ENCODE data around the gene GJB2. TPM values are rescaled to one million over a fixed set of nuclear protein-coding genes. Genes with fewer than 3 reads are reported as not detected.

GJB2 gene
- total and polyA plus RNA-seq, 10 of the 15 experiments (the other 5 are each of a cell fraction or from before 2014, with no cell fraction given): 0.07 to 0.59 (median 0.31) TPM; not detected in 1

DNA sequence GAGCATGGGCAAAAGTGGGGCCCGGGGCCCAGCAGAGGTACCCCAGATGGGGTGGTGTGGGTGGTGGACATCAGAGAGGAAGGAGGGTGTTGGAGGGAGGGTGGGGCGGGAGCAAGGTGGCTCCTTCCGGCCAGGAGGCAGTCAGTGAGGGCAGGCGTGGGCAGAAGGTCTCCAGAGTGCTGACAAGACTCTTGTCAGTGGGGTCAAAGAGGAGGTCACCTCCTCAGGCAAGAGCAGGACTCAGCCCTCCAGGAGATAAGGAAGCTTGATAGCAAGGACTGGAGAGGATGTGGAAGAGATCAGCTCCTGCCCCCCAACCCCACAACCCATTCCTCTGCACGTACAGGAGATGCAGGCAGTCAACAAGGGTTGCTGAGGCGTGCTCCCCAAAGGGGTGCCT is 41.7 kb downstream of the GJB2 start:
- POLR2A ChIA-PET: no interaction called here
- SMC1A ChIA-PET (ENCODE audit: uncharacterized antibody, unreplicated experiment): no interaction called here
- 15% methylated on average over 3 of the region's 6 CpGs for WGBS (ENCODE audit: insufficient coverage, insufficient replicate concordance, low lambda C conversion rate, missing lambda C conversion rate)
- Histone ChIP-seq H3K27ac (ENCODE audit: control insufficient read depth, insufficient read depth) (no peak overlapping the region), H4K20me1 (ENCODE audit: control insufficient read depth, insufficient read depth) (no peaks in the 10 kb centered on the region), H3K4me3 (no peak overlapping the region), H3K27me3 (replicated peaks in 1 of 2; ENCODE audit: control insufficient read depth in 2 of 2, insufficient read depth in 2 of 2, low read length in 1 of 2) (no peaks in the 10 kb centered on the region), H3K9ac (ENCODE audit: control insufficient read depth, insufficient read depth, low read length) (no peak overlapping the region), H3K4me1 (ENCODE audit: control insufficient read depth, insufficient read depth, low read length) (no peaks in the 10 kb centered on the region), H2AFZ (ENCODE audit: control insufficient read depth, low read depth, low read length) (no peak overlapping the region), H3K9me3 (replicated peaks; ENCODE audit: control insufficient read depth, insufficient read depth, low read length) (no peaks in the 10 kb centered on the region), H3K4me2 (ENCODE audit: control insufficient read depth, insufficient read depth) (no peak overlapping the region), H3K79me2 (ENCODE audit: control insufficient read depth, insufficient read depth, low read length) (no peaks in the 10 kb centered on the region), H3K36me3 (ENCODE audit: control insufficient read depth in 2 of 2, insufficient read depth in 2 of 2, low read length in 1 of 2) (no peaks in the 10 kb centered on the region)
- TF ChIP-seq, protein P1, sequence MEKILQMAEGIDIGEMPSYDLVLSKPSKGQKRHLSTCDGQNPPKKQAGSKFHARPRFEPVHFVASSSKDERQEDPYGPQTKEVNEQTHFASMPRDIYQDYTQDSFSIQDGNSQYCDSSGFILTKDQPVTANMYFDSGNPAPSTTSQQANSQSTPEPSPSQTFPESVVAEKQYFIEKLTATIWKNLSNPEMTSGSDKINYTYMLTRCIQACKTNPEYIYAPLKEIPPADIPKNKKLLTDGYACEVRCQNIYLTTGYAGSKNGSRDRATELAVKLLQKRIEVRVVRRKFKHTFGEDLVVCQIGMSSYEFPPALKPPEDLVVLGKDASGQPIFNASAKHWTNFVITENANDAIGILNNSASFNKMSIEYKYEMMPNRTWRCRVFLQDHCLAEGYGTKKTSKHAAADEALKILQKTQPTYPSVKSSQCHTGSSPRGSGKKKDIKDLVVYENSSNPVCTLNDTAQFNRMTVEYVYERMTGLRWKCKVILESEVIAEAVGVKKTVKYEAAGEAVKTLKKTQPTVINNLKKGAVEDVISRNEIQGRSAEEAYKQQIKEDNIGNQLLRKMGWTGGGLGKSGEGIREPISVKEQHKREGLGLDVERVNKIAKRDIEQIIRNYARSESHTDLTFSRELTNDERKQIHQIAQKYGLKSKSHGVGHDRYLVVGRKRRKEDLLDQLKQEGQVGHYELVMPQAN (conservative IDR thresholded peaks at IDR 0.05): no peak
- TF ChIP-seq HDAC6 (IDR thresholded peaks at IDR 0.05; ENCODE audit: unreplicated experiment): no peak
- TF ChIP-seq HDGF (IDR thresholded peaks at IDR 0.05): no peak
- no peak for TF ChIP-seq MEF2B (IDR thresholded peaks at IDR 0.05; ENCODE audit: partially characterized antibody, poor library complexity, severe bottlenecking)
- TF ChIP-seq IRF4 (IDR thresholded peaks at IDR 0.05; ENCODE audit: low read depth, low read length): no peak
- no peak for TF ChIP-seq ZZZ3 (IDR thresholded peaks at IDR 0.05; ENCODE audit: control insufficient read depth, insufficient read length, low read depth)
- TF ChIP-seq, protein P2, sequence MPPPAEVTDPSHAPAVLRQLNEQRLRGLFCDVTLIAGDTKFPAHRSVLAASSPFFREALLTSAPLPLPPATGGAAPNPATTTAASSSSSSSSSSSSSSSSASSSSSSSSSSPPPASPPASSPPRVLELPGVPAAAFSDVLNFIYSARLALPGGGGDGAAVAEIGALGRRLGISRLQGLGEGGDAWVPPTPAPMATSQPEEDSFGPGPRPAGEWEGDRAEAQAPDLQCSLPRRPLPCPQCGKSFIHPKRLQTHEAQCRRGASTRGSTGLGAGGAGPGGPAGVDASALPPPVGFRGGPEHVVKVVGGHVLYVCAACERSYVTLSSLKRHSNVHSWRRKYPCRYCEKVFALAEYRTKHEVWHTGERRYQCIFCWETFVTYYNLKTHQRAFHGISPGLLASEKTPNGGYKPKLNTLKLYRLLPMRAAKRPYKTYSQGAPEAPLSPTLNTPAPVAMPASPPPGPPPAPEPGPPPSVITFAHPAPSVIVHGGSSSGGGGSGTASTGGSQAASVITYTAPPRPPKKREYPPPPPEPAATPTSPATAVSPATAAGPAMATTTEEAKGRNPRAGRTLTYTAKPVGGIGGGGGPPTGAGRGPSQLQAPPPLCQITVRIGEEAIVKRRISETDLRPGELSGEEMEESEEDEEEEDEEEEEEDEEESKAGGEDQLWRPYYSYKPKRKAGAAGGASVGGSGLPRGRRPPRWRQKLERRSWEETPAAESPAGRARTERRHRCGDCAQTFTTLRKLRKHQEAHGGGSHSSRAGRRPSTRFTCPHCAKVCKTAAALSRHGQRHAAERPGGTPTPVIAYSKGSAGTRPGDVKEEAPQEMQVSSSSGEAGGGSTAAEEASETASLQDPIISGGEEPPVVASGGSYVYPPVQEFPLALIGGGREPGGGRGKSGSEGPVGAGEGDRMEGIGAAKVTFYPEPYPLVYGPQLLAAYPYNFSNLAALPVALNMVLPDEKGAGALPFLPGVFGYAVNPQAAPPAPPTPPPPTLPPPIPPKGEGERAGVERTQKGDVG (CRISPR knock-in tag; IDR thresholded peaks at IDR 0.05): no peak
- no peak for TF ChIP-seq IKZF1 (conservative IDR thresholded peaks at IDR 0.05)
- TF ChIP-seq CREB1 (IDR thresholded peaks at IDR 0.05; ENCODE audit: low read depth): no peak
- no peak for TF ChIP-seq BCL11A (IDR thresholded peaks at IDR 0.05; ENCODE audit: low read depth, low read length)
- TF ChIP-seq HCFC1 (IDR thresholded peaks at IDR 0.05; ENCODE audit: low read length): no peak
- no peak for TF ChIP-seq ZNF274 (IDR thresholded peaks at IDR 0.05; ENCODE audit: insufficient read depth, insufficient read length)
- TF ChIP-seq NFXL1 (IDR thresholded peaks at IDR 0.05; ENCODE audit: borderline replicate concordance): no peak
- TF ChIP-seq SREBF2 (IDR thresholded peaks at IDR 0.05; ENCODE audit: low read length): no peak
- TF ChIP-seq, protein P3, sequence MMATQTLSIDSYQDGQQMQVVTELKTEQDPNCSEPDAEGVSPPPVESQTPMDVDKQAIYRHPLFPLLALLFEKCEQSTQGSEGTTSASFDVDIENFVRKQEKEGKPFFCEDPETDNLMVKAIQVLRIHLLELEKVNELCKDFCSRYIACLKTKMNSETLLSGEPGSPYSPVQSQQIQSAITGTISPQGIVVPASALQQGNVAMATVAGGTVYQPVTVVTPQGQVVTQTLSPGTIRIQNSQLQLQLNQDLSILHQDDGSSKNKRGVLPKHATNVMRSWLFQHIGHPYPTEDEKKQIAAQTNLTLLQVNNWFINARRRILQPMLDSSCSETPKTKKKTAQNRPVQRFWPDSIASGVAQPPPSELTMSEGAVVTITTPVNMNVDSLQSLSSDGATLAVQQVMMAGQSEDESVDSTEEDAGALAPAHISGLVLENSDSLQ (IDR thresholded peaks at IDR 0.05): no peak
- TF ChIP-seq KLF5 (IDR thresholded peaks at IDR 0.05; ENCODE audit: partially characterized antibody): no peak
- no peak for TF ChIP-seq STAT1 (conservative IDR thresholded peaks at IDR 0.05)
- TF ChIP-seq SMAD5 (IDR thresholded peaks at IDR 0.05; ENCODE audit: low read depth): no peak
- no peak for TF ChIP-seq SP1 (IDR thresholded peaks at IDR 0.05; ENCODE audit: low read depth, low read length)
- no peak for TF ChIP-seq GATAD2B (conservative IDR thresholded peaks at IDR 0.05; ENCODE audit: low read depth)
- FAIRE-seq (no peak), DNase-seq (ENCODE audit: low read depth, low spot score) (no peak), ATAC-seq (no peak)
- CTCF ChIA-PET: no interaction called here
- in situ Hi-C loops (cut with MboI): no loop called here
- intact Hi-C loops (cut with micrococcal nuclease; ENCODE audit: unreplicated experiment): no loop called here
- RAD21 ChIA-PET (ENCODE audit: unreplicated experiment): no interaction called here
- no TSS peak for BruUV-seq (replicated peaks)

Measured in GM12878 (cell line).